WTC11 (cell line): ENCODE data around the gene DENND1B. TPM values are rescaled to one million over a fixed set of nuclear protein-coding genes. Genes with fewer than 3 reads are reported as not detected.
A peak's percentile ranks its signal among the peaks of the same experiment; 100 is the strongest.

Experiments
- ATAC-seq: fragments of 200-7000 bp; cut with Tn5 transposase; 2 replicates; pipeline ENCODE4 v1.10.0; 2021; ENCODE audit warnings: mild to moderate bottlenecking, moderate library complexity
- CTCF ChIA-PET: fragments of 300-600 bp; sonication (Branson Sonifier 250); formaldehyde crosslinking; loops from one replicate; lab custom pipeline; 2021; ENCODE audit warnings: antibody characterized with exemption; lab: Charles Lee
- POLR2A ChIA-PET: fragments of 350-600 bp; sonication (Branson Sonifier 250); formaldehyde crosslinking; loops from one replicate; lab custom pipeline; 2021; ENCODE audit warnings: antibody characterized with exemption; lab: Charles Lee
- DNase-seq: peaks from one replicate; pipeline ENCODE4 v3.0.0; 2021; ENCODE audit warnings: low spot score
- H3K27ac Mint-ChIP-seq: 2 replicates; pipeline ENCODE4 v1.8.0; 2021; ENCODE audit warnings: mixed read lengths
- H3K27me3 Mint-ChIP-seq: 2 replicates; pipeline ENCODE4 v1.8.0; 2021; ENCODE audit warnings: low read depth, mild to moderate bottlenecking, moderate library complexity, mixed read lengths
- H3K36me3 Mint-ChIP-seq: 2 replicates; pipeline ENCODE4 v1.8.0; 2021; ENCODE audit warnings: mixed read lengths
- H3K4me1 Mint-ChIP-seq: 2 replicates; pipeline ENCODE4 v1.8.0; 2022; ENCODE audit warnings: mixed read lengths
- H3K4me3 Mint-ChIP-seq: 2 replicates; pipeline ENCODE4 v1.8.0; 2021; ENCODE audit warnings: mild to moderate bottlenecking, moderate library complexity, mixed read lengths
- H3K9me3 Mint-ChIP-seq: 2 replicates; pipeline ENCODE4 v1.8.0; 2021; ENCODE audit warnings: mixed read lengths
- AFF4 ChIP-seq: sonication (generic); formaldehyde crosslinking; IDR thresholded peaks from 2 replicates; pipeline ENCODE4 v1.8.1; 2023; ENCODE audit warnings: mild to moderate bottlenecking, missing genetic modification reagents, borderline replicate concordance
- CDX4 ChIP-seq: fragments of 250-450 bp; sonication (Bioruptor Pico); IDR thresholded peaks from 2 replicates; pipeline ENCODE4 v1.9.0; 2021; ENCODE audit warnings: moderate library complexity, mild to moderate bottlenecking, inconsistent platforms, borderline replicate concordance
- CREM ChIP-seq: sonication (generic); formaldehyde crosslinking; IDR thresholded peaks from 2 replicates; pipeline ENCODE4 v1.8.1; 2022; ENCODE audit warnings: mild to moderate bottlenecking, missing genetic modification reagents, moderate library complexity
- CTCF ChIP-seq: fragments of 200-600 bp; IDR thresholded peaks from 2 replicates; pipeline ENCODE4 v1.8.0; 2022; ENCODE audit warnings: antibody characterized with exemption
- FOXJ3 ChIP-seq: sonication (generic); formaldehyde crosslinking; IDR thresholded peaks from 2 replicates; pipeline ENCODE4 v1.9.0; 2021; ENCODE audit warnings: missing genetic modification reagents, mild to moderate bottlenecking, borderline replicate concordance
- FOXP1 ChIP-seq: sonication (generic); formaldehyde crosslinking; IDR thresholded peaks from 2 replicates; pipeline ENCODE4 v1.8.0; 2022; ENCODE audit warnings: missing genetic modification reagents, mild to moderate bottlenecking, moderate library complexity, borderline replicate concordance
- MYBL2 ChIP-seq: sonication (generic); formaldehyde crosslinking; IDR thresholded peaks from 2 replicates; pipeline ENCODE4 v1.8.1; 2023; ENCODE audit warnings: mild to moderate bottlenecking, moderate library complexity, missing genetic modification reagents
- NFYB ChIP-seq: sonication (generic); formaldehyde crosslinking; conservative IDR thresholded peaks from 2 replicates; pipeline ENCODE4 v1.8.0; 2022; ENCODE audit warnings: low read depth, missing genetic modification reagents
- NR3C1 ChIP-seq: sonication (generic); formaldehyde crosslinking; conservative IDR thresholded peaks from 2 replicates; pipeline ENCODE4 v1.8.1; 2023; ENCODE audit warnings: low read depth, mild to moderate bottlenecking, missing genetic modification reagents
- PRDM15 ChIP-seq: sonication (generic); formaldehyde crosslinking; IDR thresholded peaks from 2 replicates; pipeline ENCODE4 v1.8.0; 2022; ENCODE audit warnings: missing genetic modification reagents
- PRRX2 ChIP-seq: fragments of 250-450 bp; sonication (Bioruptor Pico); IDR thresholded peaks from 2 replicates; pipeline ENCODE4 v1.8.0; 2021; ENCODE audit warnings: mild to moderate bottlenecking
- USF1 ChIP-seq: sonication (generic); formaldehyde crosslinking; IDR thresholded peaks from 2 replicates; pipeline ENCODE4 v1.8.0; 2022; ENCODE audit warnings: mild to moderate bottlenecking, missing genetic modification reagents
- ZNF138 ChIP-seq: sonication (generic); formaldehyde crosslinking; conservative IDR thresholded peaks from 2 replicates; pipeline ENCODE4 v1.8.1; 2022; ENCODE audit warnings: mild to moderate bottlenecking, moderate library complexity, missing genetic modification reagents
- ZNF219 ChIP-seq: sonication (generic); formaldehyde crosslinking; IDR thresholded peaks from 2 replicates; pipeline ENCODE4 v1.8.0; 2023; ENCODE audit warnings: missing genetic modification reagents, mild to moderate bottlenecking, borderline replicate concordance
- ZNF416 ChIP-seq: fragments of 250-450 bp; sonication (Bioruptor Pico); IDR thresholded peaks from 2 replicates; pipeline ENCODE4 v1.9.0; 2021; ENCODE audit warnings: mild to moderate bottlenecking, inconsistent platforms
- ZNF423 ChIP-seq: fragments of 250-450 bp; sonication (Bioruptor Pico); IDR thresholded peaks from 2 replicates; pipeline ENCODE4 v2.1.2; 2022; ENCODE audit warnings: mild to moderate bottlenecking, moderate library complexity
- total RNA-seq: library from RNA; stranded (reverse); gene quantifications from 3 replicates; pipeline ENCODE4 v1.2.3, GENCODE V29; 2021
- TF ChIP-seq, protein P1 (sequence below): fragments of 250-450 bp; sonication (Bioruptor Pico); IDR thresholded peaks from 2 replicates; pipeline ENCODE4 v1.9.0; 2021; ENCODE audit warnings: mild to moderate bottlenecking
- TF ChIP-seq, protein P2 (sequence below): sonication (generic); formaldehyde crosslinking; IDR thresholded peaks from 2 replicates; pipeline ENCODE4 v1.8.1; 2022; ENCODE audit warnings: mild to moderate bottlenecking, missing genetic modification reagents, moderate library complexity, borderline replicate concordance

The DENND1B gene
- total RNA-seq, 1 experiment from 2014 or later: 4.3 TPM

- TF ChIP-seq CTCF (peak; percentile 55), ZNF219 (CRISPR knock-in tag) (no peak), CDX4 (CRISPR knock-in tag) (no peak), ZNF138 (CRISPR knock-in tag) (no peak), MYBL2 (no peak), FOXJ3 (no peak), NFYB (no peak)
- TF ChIP-seq, protein P1, sequence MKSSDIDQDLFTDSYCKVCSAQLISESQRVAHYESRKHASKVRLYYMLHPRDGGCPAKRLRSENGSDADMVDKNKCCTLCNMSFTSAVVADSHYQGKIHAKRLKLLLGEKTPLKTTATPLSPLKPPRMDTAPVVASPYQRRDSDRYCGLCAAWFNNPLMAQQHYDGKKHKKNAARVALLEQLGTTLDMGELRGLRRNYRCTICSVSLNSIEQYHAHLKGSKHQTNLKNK: no peak
- peaks cover 26% of the 10 kb centered on the region for H3K4me1 Mint-ChIP-seq
- DNase-seq: no peak
- no peaks in the 10 kb centered on the region for H3K9me3 Mint-ChIP-seq
- POLR2A ChIA-PET: no interaction called here
- peak; percentile 59 for ATAC-seq
- no peak overlapping the region for H3K27ac Mint-ChIP-seq
- H3K36me3 Mint-ChIP-seq: no peaks in the 10 kb centered on the region
- no peaks in the 10 kb centered on the region for H3K27me3 Mint-ChIP-seq
- no peak overlapping the region for H3K4me3 Mint-ChIP-seq
- CTCF ChIA-PET: interaction anchor here (0.8 to 2.0 kb wide), 6 partner anchors 20 to 477 kb away, joined by 3 to 6 read pairs (median 3); partner anchors contain the start of gene C1orf53
Observed at GRCh38 chr1:197521118-197521739, 254.1 kb downstream of the DENND1B start.

- Mint-ChIP-seq H3K27me3 (no peaks in the 10 kb centered on the region), H3K36me3 (no peaks in the 10 kb centered on the region), H3K4me3 (no peak overlapping the region), H3K9me3 (no peaks in the 10 kb centered on the region), H3K4me1 (peaks cover 26% of the 10 kb centered on the region), H3K27ac (no peak overlapping the region)
- TF ChIP-seq FOXP1: no peak
- ChIA-PET POLR2A (no interaction called here), CTCF (interaction anchor here (0.5 to 1.7 kb wide), 21 partner anchors 10 to 409 kb away, joined by 3 to 19 read pairs (median 4); partner anchors contain the start of gene C1orf53)
- DNase-seq (no peak), ATAC-seq (peak; percentile 67)
Observed at GRCh38 chr1:197519741-197520334, 255.4 kb downstream of the DENND1B start.

DNA sequence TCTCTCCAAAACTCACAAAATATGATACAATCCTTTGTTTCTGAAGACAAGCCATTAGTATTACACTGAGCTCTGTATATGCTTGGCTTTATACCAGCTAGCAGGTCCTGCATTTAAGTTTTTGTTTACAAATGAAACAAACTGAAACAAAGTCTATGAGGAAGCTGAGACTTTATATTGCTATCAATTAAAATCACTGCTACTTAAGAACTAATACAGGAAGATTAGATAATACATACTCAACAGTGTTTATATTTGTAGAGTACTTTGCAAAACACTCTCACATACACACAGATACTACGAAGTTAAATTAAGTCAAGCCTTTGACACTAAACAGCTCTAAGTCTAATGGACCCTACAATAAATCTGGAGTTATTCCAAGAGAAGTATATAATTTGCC, 259.9 kb downstream of the DENND1B start:
- no peaks in the 10 kb centered on the region for H3K9me3 Mint-ChIP-seq
- no peaks in the 10 kb centered on the region for H3K27me3 Mint-ChIP-seq
- POLR2A ChIA-PET: no interaction called here
- no peaks in the 10 kb centered on the region for H3K36me3 Mint-ChIP-seq
- CTCF ChIA-PET: interaction anchor here (1.9 kb wide), 1 partner anchor 115 kb away, joined by 5 read pairs; no protein-coding TSS in a partner anchor
- no peak overlapping the region for H3K27ac Mint-ChIP-seq
- ATAC-seq (no peak), DNase-seq (no peak)
- peaks cover 9% of the 10 kb centered on the region for H3K4me1 Mint-ChIP-seq
- no peak overlapping the region for H3K4me3 Mint-ChIP-seq
- TF ChIP-seq NR3C1 (no peak), PRDM15 (CRISPR knock-in tag) (no peak), MYBL2 (no peak), PRRX2 (CRISPR knock-in tag) (no peak), ZNF416 (CRISPR knock-in tag) (no peak), FOXP1 (no peak), CREM (CRISPR knock-in tag) (no peak), ZNF423 (no peak), AFF4 (CRISPR knock-in tag) (no peak), USF1 (CRISPR knock-in tag) (no peak)
- TF ChIP-seq, protein P2, sequence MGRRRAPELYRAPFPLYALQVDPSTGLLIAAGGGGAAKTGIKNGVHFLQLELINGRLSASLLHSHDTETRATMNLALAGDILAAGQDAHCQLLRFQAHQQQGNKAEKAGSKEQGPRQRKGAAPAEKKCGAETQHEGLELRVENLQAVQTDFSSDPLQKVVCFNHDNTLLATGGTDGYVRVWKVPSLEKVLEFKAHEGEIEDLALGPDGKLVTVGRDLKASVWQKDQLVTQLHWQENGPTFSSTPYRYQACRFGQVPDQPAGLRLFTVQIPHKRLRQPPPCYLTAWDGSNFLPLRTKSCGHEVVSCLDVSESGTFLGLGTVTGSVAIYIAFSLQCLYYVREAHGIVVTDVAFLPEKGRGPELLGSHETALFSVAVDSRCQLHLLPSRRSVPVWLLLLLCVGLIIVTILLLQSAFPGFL (CRISPR knock-in tag): no peak
